Mucosa of stomach (tissue), 1 donor: ENCODE results near the gene RBFOX2.
"Not testable (repeated sequence)": the region's sequence is repeated elsewhere in the genome, so short reads cannot be mapped to it uniquely, and the experiment has no call there.

Experiments used
- H3K27me3 ChIP-seq: one replicate; pipeline ENCODE4 v1.7.0; 2013; ENCODE audit warnings: mild to moderate bottlenecking, low read length; ENCODE audit not compliant: control insufficient read depth, insufficient read depth
- H3K36me3 ChIP-seq: one replicate; pipeline ENCODE4 v1.7.0; 2013; ENCODE audit warnings: low read length; ENCODE audit not compliant: control insufficient read depth, insufficient read depth
- H3K4me1 ChIP-seq: one replicate; pipeline ENCODE4 v1.7.0; 2013; ENCODE audit warnings: mild to moderate bottlenecking, low read length; ENCODE audit not compliant: control insufficient read depth, insufficient read depth
- H3K4me3 ChIP-seq: one replicate; pipeline ENCODE4 v1.7.0; 2013; ENCODE audit warnings: low read length
- H3K9ac ChIP-seq: one replicate; pipeline ENCODE4 v1.7.0; 2013; ENCODE audit warnings: mild to moderate bottlenecking, low read length, moderate library complexity
- H3K9me3 ChIP-seq: one replicate; pipeline ENCODE4 v1.7.0; 2013; ENCODE audit warnings: mild to moderate bottlenecking, low read length, moderate library complexity; ENCODE audit not compliant: control insufficient read depth
- donor health status: Pancreatic carcinoma.

The RBFOX2 gene, protein sequence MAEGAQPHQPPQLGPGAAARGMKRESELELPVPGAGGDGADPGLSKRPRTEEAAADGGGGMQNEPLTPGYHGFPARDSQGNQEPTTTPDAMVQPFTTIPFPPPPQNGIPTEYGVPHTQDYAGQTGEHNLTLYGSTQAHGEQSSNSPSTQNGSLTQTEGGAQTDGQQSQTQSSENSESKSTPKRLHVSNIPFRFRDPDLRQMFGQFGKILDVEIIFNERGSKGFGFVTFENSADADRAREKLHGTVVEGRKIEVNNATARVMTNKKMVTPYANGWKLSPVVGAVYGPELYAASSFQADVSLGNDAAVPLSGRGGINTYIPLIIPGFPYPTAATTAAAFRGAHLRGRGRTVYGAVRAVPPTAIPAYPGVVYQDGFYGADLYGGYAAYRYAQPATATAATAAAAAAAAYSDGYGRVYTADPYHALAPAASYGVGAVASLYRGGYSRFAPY

DNA sequence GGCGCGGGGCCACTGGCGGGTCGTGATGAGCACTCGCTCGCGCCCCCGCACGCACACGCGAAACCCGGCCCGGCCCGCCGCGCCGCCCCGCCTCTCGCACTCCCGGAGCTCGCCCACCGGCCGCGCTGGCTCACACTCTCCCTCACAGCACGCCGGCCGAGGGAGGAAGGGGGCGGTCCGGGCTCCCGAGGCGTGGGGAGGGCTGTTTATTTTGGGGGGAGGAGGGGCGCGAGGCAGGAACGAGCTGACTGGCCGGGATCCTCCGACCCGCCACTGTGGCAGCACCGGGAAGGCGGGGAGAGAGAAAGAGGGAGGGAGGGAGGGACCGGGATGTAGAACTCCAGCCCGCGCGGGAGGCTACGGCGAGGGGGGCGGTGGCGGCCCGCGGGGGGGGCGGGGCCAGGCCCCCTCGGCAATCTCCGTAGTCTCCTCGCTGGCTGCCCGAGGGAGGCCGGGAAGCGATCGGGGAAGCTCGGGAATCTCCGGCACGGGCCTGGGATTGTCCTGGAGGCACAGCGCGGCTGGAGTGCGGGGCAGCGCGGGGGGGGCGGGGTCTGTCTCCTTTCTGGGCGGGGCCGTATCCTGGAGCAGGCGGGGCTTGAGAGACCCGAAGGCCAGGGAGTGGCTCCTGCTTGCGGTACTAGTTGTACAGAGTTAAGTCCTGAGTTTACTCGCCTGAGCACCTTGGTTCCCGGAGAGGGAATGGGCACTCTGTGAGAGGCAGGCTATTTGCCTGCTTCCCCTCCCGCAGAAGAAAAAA is at the start of gene RBFOX2:
TSS of gene RBFOX2 (minus strand) at position 179 of the 760 bp plus-strand sequence. CDS start 399 bp downstream, outside the sequence.
- no peaks in the 10 kb centered on the region for H3K9me3 ChIP-seq
- H3K27me3 ChIP-seq: no peaks in the 10 kb centered on the region
- H3K9ac ChIP-seq: peak within 1 kb of the TSS; percentile 90
- peak within 1 kb of the TSS; percentile 63 for H3K4me3 ChIP-seq
- H3K36me3 ChIP-seq: no peaks in the 10 kb centered on the region
- H3K4me1 ChIP-seq: peaks cover 10% of the 10 kb centered on the region

DNA sequence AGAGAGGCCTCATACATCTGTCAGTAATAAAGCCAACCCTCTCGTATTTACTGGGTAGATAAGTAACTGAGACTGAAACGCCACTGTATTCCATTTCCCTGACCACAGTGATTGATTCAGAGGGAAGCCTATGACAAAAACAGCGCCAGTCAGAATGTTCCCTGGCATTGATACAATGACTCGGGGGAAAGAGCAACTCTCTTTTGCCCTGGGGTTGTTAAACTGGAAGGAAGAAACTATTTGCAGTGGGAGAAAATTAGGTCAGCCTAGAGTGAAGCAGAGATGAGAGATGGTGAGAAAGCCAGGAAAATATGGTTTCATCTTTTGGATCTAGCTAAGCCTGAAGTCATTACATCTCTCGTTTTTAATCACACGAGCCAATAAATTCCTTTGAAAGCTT is 48.6 kb upstream of the RBFOX2 start:
- Histone ChIP-seq H3K4me3 (no peak overlapping the region), H3K9ac (no peak overlapping the region), H3K27me3 (no peaks in the 10 kb centered on the region), H3K9me3 (no peaks in the 10 kb centered on the region), H3K36me3 (no peaks in the 10 kb centered on the region), H3K4me1 (no peaks in the 10 kb centered on the region)

DNA sequence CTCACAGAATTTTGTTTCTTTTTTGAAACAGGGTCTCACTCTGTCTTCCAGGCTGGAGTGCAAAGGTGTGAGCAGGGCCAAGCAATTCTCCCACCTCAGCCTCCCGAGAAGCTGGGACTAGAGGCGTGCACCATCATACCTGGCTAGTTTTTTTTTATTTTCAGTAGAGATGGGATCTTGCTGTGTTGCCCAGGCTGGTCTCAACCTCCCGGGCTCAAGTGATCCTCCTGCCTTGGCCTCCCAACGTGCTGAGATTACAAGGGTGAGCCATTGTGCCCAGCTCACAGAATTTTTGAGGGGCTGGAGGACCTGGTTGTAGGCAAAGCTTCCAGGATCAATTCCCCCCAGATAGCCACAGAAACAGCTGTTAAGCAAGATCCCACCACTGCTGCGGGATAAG is 47.1 kb upstream of the RBFOX2 start:
- Histone ChIP-seq H3K36me3 (no peaks in the 10 kb centered on the region), H3K9ac (no peak overlapping the region), H3K4me1 (no peaks in the 10 kb centered on the region), H3K4me3 (no peak overlapping the region), H3K27me3 (no peaks in the 10 kb centered on the region), H3K9me3 (no peaks in the 10 kb centered on the region)

DNA sequence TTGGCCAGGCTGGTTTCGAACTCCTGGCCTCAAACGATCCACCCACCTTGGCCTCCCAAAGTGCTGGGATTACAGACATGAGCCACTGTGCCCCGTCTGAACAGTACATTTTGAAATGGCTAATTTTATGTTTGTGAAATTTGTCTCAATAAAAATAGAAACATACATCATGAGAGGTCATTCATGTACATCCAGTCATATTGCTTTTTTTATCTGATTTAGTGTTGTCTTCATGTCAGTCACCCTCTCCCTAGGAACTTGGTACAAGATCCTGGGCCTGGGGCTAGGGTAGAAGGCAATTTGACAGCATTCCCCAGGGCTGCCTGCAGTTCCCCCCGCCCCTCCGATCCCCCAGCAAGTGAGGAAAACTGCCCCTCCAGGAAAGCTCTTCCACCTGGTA is 46.6 kb upstream of the RBFOX2 start:
- Histone ChIP-seq H3K9me3 (no peaks in the 10 kb centered on the region), H3K36me3 (no peaks in the 10 kb centered on the region), H3K4me3 (no peak overlapping the region), H3K4me1 (no peaks in the 10 kb centered on the region), H3K27me3 (no peaks in the 10 kb centered on the region), H3K9ac (no peak overlapping the region)

DNA sequence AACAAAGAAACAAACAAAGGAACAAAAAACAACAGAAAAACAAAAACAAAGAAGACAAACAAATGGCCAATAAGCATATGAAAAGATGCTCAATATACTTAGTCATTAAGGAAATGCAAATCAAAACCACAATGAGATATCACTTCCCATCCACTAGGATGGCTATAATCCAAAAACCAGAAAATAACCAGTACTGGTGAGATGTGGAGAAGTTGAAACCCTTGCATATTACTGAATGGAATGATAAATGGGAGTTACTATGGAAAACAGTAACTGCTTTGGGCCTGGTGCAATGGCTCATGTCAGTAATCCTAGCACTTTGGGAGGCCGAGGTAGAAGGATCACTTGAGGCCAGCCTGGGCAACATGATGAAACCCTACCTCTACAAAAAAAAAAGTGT is 44.9 kb upstream of the RBFOX2 start:
- H3K9ac ChIP-seq: no peak overlapping the region
- no peaks in the 10 kb centered on the region for H3K9me3 ChIP-seq
- no peaks in the 10 kb centered on the region for H3K27me3 ChIP-seq
- H3K4me3 ChIP-seq: no peak overlapping the region
- H3K4me1 ChIP-seq: no peaks in the 10 kb centered on the region
- no peaks in the 10 kb centered on the region for H3K36me3 ChIP-seq

DNA sequence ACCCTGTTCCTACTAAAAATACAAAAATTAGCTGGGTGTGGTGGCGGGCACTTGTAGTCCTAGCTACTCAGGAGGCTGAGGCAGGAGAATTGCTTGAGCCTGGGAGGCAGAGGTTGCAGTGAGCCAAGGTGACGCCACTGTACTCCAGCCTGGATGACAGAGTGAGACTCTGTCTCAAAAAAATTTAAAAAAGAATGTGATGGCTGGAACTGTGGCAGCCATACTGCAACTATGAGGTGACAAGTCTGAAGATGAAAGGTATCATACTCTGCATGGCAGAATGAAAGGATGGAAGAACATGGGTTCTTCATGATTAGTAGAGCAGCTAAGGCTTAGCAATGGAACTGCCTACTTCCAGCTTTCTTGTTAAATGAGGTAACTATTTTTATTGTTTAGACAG is 42.0 kb upstream of the RBFOX2 start:
- H3K9ac ChIP-seq, H3K9me3 ChIP-seq, H3K36me3 ChIP-seq, H3K27me3 ChIP-seq, H3K4me3 ChIP-seq, H3K4me1 ChIP-seq: not testable (repeated sequence)

DNA sequence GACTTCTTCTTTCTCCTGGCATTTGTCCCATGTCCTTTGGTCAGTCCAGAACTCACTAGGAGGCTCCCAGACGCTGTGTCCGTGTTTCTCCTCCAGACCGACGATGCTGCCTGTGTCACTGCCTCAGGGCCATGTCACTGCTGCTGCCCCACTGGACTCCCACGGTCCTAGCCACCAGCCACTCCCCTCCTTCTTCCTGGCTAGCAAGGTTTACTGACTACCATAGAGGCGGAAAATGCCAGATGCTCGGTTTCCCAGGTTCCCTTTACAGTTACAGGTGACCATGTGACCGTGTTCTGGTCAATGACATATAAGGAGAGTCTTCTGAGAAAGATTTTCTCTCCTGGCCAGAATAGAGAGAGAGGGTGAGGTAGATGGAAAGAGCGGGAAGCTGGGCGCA is 40.7 kb upstream of the RBFOX2 start:
- Histone ChIP-seq H3K36me3 (no peaks in the 10 kb centered on the region), H3K4me1 (peaks cover 8% of the 10 kb centered on the region), H3K4me3 (no peak overlapping the region), H3K27me3 (no peaks in the 10 kb centered on the region), H3K9me3 (no peaks in the 10 kb centered on the region), H3K9ac (no peak overlapping the region)

DNA sequence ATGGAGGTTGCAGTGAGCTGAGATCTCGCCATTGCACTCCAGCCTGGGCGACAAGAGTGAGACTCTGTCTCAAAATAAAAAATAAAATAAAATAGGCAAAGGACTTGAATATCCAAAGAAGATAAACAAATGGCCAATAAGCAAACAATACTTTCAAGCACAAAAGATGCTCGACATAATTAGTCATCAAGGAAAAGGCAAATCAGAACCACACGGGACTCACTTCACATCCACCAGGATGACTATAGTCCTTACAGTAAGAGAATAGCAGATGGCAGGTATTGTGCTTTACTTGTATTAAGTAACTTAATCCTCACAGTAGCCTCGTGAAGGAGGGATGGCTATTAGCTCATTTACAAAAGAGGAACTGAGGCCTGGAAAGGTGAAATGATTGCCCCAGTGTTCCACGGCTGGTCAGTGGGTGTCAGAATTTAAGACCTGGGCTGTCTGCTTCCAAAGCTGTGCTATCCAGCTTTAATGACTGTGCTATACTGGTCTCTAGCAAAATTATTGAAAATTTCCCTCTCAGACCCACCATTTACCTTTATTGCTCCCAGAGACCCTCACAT is 40.2 kb upstream of the RBFOX2 start:
- Histone ChIP-seq H3K27me3 (no peaks in the 10 kb centered on the region), H3K4me1 (peaks cover 8% of the 10 kb centered on the region), H3K9me3 (no peaks in the 10 kb centered on the region), H3K9ac (no peak overlapping the region), H3K4me3 (no peak overlapping the region), H3K36me3 (no peaks in the 10 kb centered on the region)

DNA sequence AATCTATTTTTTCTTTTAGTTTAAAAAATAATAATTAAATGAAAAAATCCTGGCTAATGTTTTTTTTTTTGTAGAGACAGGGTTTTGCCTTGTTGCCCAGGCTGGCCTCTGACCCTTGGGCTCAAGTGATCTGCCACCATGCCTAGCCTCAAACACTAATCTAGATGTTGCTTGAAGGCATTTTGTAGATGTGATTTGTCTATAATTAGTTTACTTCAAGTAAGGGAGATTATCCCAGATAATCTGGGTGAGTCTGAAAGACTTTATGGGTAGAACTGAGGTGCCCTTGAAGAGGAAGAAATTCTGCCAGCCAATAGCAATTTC is 38.6 kb upstream of the RBFOX2 start:
- no peaks in the 10 kb centered on the region for H3K9me3 ChIP-seq
- H3K27me3 ChIP-seq: no peaks in the 10 kb centered on the region
- H3K4me3 ChIP-seq: no peak overlapping the region
- no peak overlapping the region for H3K9ac ChIP-seq
- H3K36me3 ChIP-seq: no peaks in the 10 kb centered on the region
- H3K4me1 ChIP-seq: peaks cover 8% of the 10 kb centered on the region

DNA sequence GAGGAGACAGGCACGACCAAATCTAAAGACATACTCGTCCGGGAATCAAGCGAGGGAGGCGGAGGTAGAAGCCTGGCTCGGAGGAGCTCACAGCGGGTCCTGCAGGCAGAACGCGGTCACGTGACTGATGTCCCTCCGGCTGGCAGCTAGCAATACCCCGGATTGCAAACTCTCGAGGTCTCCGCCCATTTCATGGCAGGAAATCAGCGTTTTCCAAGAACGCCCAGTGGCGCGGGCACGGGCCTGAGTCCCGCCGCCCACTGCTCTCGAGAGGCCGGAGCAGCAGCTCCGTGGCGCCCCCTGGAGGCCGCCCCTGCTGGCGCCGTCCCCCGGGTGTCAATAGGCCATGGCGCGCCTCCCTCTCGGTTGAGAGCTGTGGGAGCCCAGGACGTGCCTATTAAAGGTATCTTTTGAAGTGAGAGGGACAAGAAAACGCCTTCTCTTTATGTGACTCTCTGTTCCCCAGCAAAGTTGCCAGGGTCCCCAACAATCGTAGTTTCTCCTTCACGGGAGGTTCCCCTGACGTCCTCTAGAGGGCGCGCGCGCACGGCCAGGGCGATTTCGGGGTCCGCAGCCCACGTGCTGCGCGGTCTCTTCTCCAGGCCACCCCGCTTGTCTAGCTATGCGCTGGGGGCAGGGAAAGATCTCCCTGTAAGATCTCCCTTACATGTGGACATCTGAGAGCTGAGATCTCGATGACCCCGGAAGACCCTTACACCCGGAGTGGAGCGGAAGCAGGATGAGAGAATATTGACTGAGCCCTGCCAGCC is 37.3 kb upstream of the RBFOX2 start:
- Histone ChIP-seq H3K9ac (peak overlapping the region; percentile 89), H3K4me1 (peaks cover 8% of the 10 kb centered on the region), H3K36me3 (no peaks in the 10 kb centered on the region), H3K4me3 (peak overlapping the region; percentile 75), H3K9me3 (no peaks in the 10 kb centered on the region), H3K27me3 (no peaks in the 10 kb centered on the region)

DNA sequence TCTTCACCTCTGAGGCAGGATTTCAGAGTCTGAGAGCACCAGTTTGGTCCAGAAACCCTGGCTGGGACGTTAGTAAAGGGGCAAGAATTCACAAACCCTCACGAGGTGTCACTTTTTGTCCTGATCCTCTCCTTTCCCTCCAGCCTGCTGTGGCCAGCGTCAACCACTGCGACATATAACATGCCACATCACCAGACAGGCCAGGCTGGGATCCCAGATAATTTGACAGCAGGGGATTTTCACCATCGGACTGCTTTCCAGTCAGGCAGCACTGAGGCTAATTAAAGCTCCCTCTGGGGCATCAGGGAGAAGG is 36.8 kb upstream of the RBFOX2 start:
- peak overlapping the region; percentile 89 for H3K9ac ChIP-seq
- H3K27me3 ChIP-seq: no peaks in the 10 kb centered on the region
- peak overlapping the region; percentile 75 for H3K4me3 ChIP-seq
- no peaks in the 10 kb centered on the region for H3K9me3 ChIP-seq
- H3K36me3 ChIP-seq: no peaks in the 10 kb centered on the region
- peaks cover 8% of the 10 kb centered on the region for H3K4me1 ChIP-seq

DNA sequence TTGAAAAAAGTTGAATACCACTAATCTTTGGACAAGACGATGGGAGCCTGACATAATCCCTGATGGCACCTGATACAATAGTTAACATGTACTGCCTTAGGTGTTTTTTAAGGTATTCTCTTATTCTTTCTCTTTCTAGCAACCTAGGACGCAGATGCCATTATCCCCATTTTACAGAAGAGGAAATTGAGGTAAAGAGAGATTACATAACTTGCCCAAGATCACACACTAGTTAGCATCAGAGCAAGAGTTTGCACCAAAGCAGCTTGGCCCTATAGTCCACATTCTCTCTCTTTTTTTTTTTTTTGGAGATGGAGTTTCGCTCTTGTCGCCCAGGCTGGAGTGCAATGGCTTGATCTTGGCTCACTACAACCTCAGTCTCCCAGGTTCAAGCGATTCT is 35.7 kb upstream of the RBFOX2 start:
- peaks cover 8% of the 10 kb centered on the region for H3K4me1 ChIP-seq
- H3K27me3 ChIP-seq: no peaks in the 10 kb centered on the region
- no peaks in the 10 kb centered on the region for H3K9me3 ChIP-seq
- no peak overlapping the region for H3K9ac ChIP-seq
- no peak overlapping the region for H3K4me3 ChIP-seq
- no peaks in the 10 kb centered on the region for H3K36me3 ChIP-seq
